HG03342 (cell line): ENCODE results near the gene SNAI3.
A peak's percentile ranks its signal among the peaks of the same experiment; 100 is the strongest.

ENCODE experiments used
- ATAC-seq: cut with Tn5 transposase; IDR thresholded peaks from one replicate; pipeline ENCODE4 v1.9.1; 2021; ENCODE audit warnings: mild to moderate bottlenecking, moderate library complexity; ENCODE audit not compliant: unreplicated experiment

SNAI3 gene

GRCh38 chr16:88705801-88706228 is 19.5 kb upstream of the SNAI3 start:
- ATAC-seq, result peak; percentile 19

GRCh38 chr16:88705076-88705684 is 18.9 kb upstream of the SNAI3 start:
- ATAC-seq, result no peak

GRCh38 chr16:88703486-88704309 is 17.4 kb upstream of the SNAI3 start:
- ATAC-seq, result no peak

GRCh38 chr16:88702371-88703210 is 16.3 kb upstream of the SNAI3 start:
- no peak for ATAC-seq

- ATAC-seq, result no peak
Measured at GRCh38 chr16:88701581-88702370, 15.5 kb upstream of the SNAI3 start.

DNA sequence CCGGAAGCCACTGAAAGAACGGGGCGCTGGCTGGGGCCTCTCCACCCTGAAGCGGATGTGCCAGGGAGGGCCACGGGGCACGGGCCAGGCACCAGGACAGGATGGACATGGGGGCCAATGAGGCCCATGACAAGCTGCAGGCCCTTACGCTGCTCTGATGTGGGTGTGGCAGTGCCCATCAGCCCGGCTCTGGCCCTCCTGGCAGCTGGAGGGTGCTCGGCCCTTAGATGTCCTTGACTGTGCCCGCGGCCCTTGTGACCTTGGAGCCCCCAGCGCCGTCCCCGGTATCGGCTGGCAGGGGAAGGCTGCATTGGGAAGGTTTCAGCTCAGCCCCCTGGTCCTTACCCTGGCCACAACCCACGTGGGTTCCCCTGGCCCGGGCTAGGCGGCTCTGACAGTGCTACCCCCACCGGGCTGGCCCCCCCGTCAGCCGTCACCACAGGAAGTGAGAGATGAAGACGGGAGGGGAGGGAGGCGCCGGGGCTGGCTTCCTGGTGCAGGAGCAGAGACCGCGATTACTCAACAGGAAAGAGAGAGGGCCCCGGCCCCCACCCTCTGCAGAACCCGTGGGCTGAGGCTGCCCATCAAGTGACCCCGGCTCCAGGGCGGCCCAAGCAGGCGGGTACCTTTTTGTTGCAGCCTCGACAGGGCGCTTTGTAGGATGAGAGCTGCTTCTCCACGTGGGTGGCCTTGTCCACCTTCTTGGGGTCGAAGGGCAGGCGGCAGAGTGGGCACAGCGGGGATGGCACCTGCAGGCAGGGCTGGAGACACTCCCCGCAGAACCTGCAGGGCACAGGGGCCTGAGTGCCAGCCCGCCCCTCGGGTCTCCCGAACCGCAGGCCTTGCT is 14.6 kb upstream of the SNAI3 start:
- ATAC-seq, result peak; percentile 63

GRCh38 chr16:88700322-88700635 is 14.0 kb upstream of the SNAI3 start:
- ATAC-seq, result no peak

GRCh38 chr16:88699180-88699579 is 12.9 kb upstream of the SNAI3 start:
- ATAC-seq, result no peak

- no peak for ATAC-seq
Measured at GRCh38 chr16:88698646-88699045, 12.3 kb upstream of the SNAI3 start.

DNA sequence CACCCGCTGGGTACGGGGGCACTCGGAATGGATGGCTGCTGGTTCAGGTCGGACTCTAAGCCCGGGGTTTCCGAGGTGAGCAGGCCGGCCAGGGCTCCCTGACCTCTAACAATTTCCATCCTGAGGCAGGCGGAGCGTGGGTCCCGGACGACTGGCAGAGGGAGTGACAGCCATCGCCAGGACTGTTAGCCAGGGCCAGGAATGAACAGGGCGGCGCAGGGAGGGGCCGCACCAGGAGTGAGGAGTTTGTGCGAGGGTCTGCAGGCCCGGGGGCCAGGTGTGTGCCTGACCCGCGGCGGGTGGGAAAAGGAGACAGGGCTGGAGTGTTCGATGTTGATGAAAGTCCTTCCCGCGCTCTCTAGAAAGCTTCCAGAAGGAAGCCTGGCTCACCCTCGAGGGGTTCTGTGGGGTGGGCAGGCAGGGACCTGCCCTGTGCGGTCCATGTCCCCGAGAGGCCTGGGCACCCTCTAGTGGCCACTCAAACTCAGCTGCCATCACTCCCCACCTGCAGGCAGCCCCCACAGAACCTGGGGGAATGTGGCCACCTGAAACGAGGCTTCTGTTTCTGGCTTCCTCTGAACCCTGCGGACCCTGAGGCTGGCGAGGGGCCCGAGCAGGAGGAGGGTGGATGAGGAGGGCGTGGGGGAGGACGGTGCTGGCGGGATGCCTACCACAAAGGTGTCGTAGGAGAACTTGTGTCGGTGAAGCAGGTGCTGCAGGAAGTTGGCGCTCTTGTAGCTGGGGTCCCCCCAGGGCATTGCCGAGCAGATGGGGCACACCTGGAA is 11.7 kb upstream of the SNAI3 start:
- no peak for ATAC-seq

DNA sequence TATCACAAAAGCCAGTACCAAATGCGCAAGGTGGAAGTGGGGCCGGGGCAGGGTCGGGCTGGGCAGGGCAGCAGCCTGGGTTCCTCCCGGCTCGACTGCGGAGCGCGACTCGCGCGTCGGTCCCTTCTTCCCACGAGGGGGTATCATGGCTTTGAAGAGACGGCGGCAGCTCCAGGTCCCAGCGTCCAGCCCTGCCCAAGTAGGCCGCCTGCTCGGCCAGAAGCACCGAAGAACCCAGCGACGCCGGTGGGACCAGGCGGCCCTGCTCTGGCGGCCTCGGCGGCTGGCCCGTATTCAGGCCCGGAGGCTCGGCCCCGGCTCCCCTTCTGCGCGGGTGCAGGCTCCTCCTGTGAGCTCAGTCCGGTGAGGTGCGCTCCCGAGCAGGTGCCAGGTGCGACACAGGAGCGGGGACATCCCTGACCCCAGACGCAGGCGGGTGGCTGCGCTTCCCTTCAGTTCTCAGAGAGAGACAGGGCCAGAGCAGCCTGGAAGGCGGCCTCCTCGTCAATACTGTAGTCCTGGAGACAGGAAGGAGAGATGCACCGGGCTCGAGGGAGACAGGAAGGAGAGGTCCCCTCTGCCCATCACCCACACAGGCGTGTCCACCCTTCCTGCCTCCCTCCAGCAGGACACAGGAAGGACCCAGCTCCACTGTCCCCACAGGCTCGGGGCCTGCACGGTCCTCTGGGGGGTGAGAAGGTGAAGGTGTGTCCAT is 11.0 kb upstream of the SNAI3 start:
- no peak for ATAC-seq

- no peak for ATAC-seq
Measured at GRCh38 chr16:88696441-88696840, 10.1 kb upstream of the SNAI3 start.

- ATAC-seq, result no peak
Measured at GRCh38 chr16:88695753-88696152, 9.4 kb upstream of the SNAI3 start.

- ATAC-seq, result no peak
Measured at GRCh38 chr16:88695218-88695617, 8.9 kb upstream of the SNAI3 start.

DNA sequence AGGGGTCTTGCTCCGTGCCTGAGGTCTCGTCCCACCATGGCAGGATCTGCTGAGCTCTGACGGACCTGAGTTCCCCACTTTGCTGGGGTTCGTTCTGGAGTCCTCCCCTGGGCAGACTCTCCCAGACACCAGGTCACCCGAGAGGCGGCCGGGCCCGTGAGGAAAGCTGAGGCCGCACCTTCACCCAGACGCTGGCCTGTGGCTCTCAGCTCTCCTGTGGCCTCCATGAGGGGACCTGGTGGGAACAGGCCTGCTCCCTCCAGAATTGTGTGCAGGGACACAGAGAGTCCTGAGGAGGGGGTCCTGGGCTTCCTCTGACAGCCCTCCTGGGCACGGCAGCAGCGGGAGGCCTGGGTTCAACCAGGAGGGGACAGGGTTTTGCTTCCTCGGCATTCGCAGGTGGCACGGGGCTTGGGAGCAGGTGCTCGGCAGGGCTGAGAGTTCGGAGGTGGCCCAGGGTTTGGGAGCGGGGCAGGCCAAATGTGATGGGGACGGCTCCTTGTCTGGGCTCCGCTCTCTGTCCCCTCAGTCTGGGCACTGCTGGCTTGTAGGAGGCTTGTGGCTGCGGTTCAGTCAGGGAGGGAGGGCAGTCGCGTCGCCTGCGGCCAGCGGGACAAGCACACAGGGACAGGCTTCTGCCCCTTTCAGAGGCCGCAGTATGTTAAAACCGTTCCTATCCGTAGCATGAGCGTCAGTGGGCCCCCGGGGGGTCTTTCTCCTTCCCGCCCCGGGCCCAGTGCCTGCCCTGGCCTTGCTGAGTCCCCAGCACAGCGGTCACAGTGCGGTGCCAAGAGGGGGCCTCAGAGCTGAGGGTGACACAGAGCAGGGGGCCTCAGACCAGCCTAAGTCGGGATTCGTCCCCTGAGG is 8.1 kb upstream of the SNAI3 start:
- ATAC-seq, result no peak

DNA sequence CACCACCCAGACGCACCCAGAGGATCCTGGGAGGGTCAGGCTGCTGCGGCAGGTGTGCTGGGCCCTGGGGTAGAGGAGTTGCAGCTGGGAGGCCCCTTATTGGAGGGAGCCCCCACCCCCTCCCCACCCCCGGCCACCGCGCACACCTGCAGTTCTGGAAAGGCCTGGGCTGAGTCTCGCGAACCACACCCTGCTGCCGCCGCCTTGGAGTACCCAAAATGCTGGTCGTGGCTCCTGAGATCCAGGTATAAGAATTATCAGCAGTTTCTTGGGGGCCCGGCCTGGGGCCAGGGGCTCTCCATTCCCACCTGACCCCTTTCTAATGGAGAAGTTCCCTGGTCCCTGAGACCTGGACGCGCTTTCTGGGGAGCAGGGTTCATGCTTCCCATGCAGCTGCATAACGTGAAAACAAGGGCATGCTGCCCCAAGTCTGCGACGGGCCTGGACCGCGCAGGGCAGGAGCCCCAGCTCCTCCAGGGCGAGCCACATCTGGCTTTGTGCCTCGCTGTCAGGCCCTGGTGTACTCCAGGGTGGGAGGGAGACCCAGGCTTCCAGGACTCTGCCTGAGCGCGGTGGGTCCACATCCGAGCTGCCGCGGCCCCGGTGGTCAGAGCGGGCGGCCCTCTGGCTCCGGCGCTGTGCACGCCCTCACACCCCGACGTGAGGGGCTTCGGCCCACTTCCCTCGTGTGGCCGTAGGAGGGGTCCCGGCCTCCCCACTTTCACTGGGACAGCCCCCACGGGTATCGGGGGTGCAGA is 7.3 kb upstream of the SNAI3 start:
- no peak for ATAC-seq

- no peak for ATAC-seq
Measured at GRCh38 chr16:88692861-88693260, 6.6 kb upstream of the SNAI3 start.
